Activated naive CD8-positive, alpha-beta T cell treated with anti-CD3 and anti-CD28 coated beads, Interleukin-2, amount 10 ng/mL, durations not matched to agents 7 days and 5 days (primary cell): ENCODE results near the gene RCCD1. TPM values are rescaled to one million over a fixed set of nuclear protein-coding genes. Genes with fewer than 3 reads are reported as not detected.

Experiments used
- ATAC-seq: fragments of 150-1000 bp; cut with Tn5 transposase; one replicate; pipeline ENCODE4 v1.10.0; 2021; ENCODE audit warnings: low read depth, moderate library complexity
- POLR2A ChIA-PET: fragments of 350-600 bp; sonication (Branson Sonifier 250); formaldehyde crosslinking; loops from one replicate; lab custom pipeline; 2021; ENCODE audit warnings: antibody characterized with exemption; lab: Charles Lee
- DNase-seq: peaks from one replicate; pipeline ENCODE4 v3.0.0; 2021
- H3K27ac Mint-ChIP-seq: one replicate; pipeline ENCODE4 v1.8.0; 2022; ENCODE audit warnings: mild to moderate bottlenecking, mixed read lengths
- H3K27me3 Mint-ChIP-seq: one replicate; pipeline ENCODE4 v1.8.0; 2022; ENCODE audit warnings: mild to moderate bottlenecking, moderate library complexity, mixed read lengths
- H3K36me3 Mint-ChIP-seq: one replicate; pipeline ENCODE4 v1.8.0; 2021; ENCODE audit warnings: mild to moderate bottlenecking, mixed read lengths
- H3K4me1 Mint-ChIP-seq: one replicate; pipeline ENCODE4 v1.8.0; 2021; ENCODE audit warnings: mixed read lengths
- H3K4me3 Mint-ChIP-seq: one replicate; pipeline ENCODE4 v1.8.0; 2022; ENCODE audit warnings: mild to moderate bottlenecking, moderate library complexity, mixed read lengths
- H3K9me3 Mint-ChIP-seq: one replicate; pipeline ENCODE4 v1.8.0; 2021; ENCODE audit warnings: mixed read lengths
- total RNA-seq, 2 experiments: library from RNA; stranded (reverse); gene quantifications; one replicate each; pipeline ENCODE4 v1.2.3, GENCODE V29; 2021

The RCCD1 gene
- total RNA-seq, 2 experiments from 2014 or later: 31.5 to 31.6 TPM

DNA sequence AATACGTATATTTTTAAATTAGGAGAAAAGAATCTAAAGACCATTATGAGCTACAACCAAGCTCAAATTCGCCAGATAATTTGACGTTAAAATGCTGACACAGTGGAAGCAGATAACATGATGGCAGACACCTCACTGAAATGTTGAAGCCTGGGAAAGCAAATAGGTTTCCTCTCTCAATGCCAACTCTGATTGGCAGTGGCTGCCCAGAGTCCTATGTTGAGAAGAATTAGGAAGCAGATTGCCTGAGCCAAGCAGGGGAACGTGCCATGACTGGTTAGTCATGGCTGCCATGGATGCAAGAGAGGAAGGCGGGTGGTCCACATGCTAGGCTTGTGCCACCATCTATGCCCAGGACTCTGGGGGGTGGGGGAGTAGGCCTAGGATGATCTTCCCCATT, 16.4 kb upstream of the RCCD1 start:
- Mint-ChIP-seq H3K27ac (no peak overlapping the region), H3K9me3 (no peaks in the 10 kb centered on the region), H3K27me3 (no peaks in the 10 kb centered on the region), H3K36me3 (peaks cover 23% of the 10 kb centered on the region), H3K4me1 (peaks cover 23% of the 10 kb centered on the region), H3K4me3 (no peak overlapping the region)
- POLR2A ChIA-PET: interaction anchor here (1.8 kb wide), 1 partner anchor 16 kb away, joined by 6 read pairs; the partner anchor contains the start of gene RCCD1
- DNase-seq: no peak
- no peak for ATAC-seq

DNA sequence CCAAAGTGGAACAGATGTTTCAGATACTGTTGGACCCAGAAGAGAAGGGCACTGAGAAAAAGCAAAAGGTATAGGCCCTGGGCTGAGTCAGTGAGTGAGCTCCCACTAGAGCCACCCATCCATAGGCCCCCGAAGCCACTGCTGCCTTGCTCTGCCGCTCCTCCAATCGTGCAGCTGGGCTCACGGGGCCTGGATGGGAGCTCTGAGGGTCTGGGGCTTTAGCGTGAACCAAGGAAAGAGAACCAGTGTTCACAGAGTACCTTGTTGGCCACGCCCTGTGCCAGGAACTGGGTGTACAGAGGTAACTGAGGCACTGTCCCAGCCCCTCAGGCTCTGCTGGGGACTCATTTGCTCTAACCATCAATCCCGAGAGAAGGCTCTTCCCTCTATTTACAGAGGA, 14.9 kb upstream of the RCCD1 start:
- POLR2A ChIA-PET: interaction anchor here (0.8 to 1.8 kb wide), 3 partner anchors 10 to 37 kb away, joined by 3 to 6 read pairs (median 4); partner anchors contain the start of genes MAN2A2 and RCCD1
- DNase-seq: no peak
- peaks cover 14% of the 10 kb centered on the region for H3K4me1 Mint-ChIP-seq
- no peaks in the 10 kb centered on the region for H3K27me3 Mint-ChIP-seq
- H3K9me3 Mint-ChIP-seq: no peaks in the 10 kb centered on the region
- no peak overlapping the region for H3K4me3 Mint-ChIP-seq
- no peak for ATAC-seq
- H3K27ac Mint-ChIP-seq: no peak overlapping the region
- H3K36me3 Mint-ChIP-seq: peaks cover 23% of the 10 kb centered on the region

GRCh38 chr15:90941038-90941437, 13.6 kb upstream of the RCCD1 start:
- peaks cover 23% of the 10 kb centered on the region for H3K36me3 Mint-ChIP-seq

GRCh38 chr15:90942354-90943120, 12.1 kb upstream of the RCCD1 start:
- ATAC-seq (no peak), DNase-seq (no peak)
- Mint-ChIP-seq H3K9me3 (no peaks in the 10 kb centered on the region), H3K4me3 (no peak overlapping the region), H3K4me1 (peaks cover 2% of the 10 kb centered on the region), H3K27me3 (no peaks in the 10 kb centered on the region), H3K36me3 (peaks cover 17% of the 10 kb centered on the region), H3K27ac (no peak overlapping the region)
- POLR2A ChIA-PET: interaction anchor here (0.7 to 1.7 kb wide), 5 partner anchors 10 to 207 kb away, joined by 3 to 5 read pairs (median 4); partner anchors contain the start of genes HDDC3 and RCCD1

More at GRCh38 chr15:90941038-90941437, 13.6 kb upstream of the RCCD1 start:
- H3K27me3 Mint-ChIP-seq: no peaks in the 10 kb centered on the region
- DNase-seq (no peak), ATAC-seq (no peak)
- no peaks in the 10 kb centered on the region for H3K9me3 Mint-ChIP-seq
- H3K4me3 Mint-ChIP-seq: no peak overlapping the region
- POLR2A ChIA-PET: interaction anchor here (1.7 kb wide), 1 partner anchor 14 kb away, joined by 5 read pairs; the partner anchor contains the start of gene RCCD1
- H3K4me1 Mint-ChIP-seq: peaks cover 13% of the 10 kb centered on the region
- H3K27ac Mint-ChIP-seq: no peak overlapping the region

DNA sequence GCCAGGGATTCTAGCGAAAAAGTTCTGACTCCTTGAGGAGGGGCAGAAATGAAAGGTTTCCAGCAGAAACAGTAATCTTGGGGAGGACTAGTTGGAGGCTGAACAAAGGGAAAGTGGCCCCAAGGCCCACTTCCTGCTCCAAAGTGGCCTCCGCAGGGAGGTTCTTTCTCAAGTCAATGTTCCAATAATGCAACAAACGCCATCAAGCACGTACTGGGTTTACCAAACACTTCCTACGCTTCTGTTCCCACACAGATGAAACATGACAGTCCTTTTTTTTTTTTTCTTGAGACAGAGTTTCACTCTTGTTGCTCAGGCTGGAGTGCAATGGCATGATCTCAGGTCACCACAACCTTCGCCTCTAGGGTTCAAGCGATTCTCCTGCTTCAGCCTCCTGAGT, 9.6 kb upstream of the RCCD1 start:
- Mint-ChIP-seq H3K36me3 (peaks cover 21% of the 10 kb centered on the region), H3K4me3 (no peak overlapping the region), H3K27me3 (no peaks in the 10 kb centered on the region), H3K9me3 (no peaks in the 10 kb centered on the region), H3K27ac (no peak overlapping the region), H3K4me1 (peaks cover 2% of the 10 kb centered on the region)
- DNase-seq (no peak), ATAC-seq (no peak)
- POLR2A ChIA-PET: interaction anchor here (1.1 to 2.5 kb wide), 2 partner anchors 10 kb away, joined by 4 to 8 read pairs; partner anchors contain the start of gene UNC45A

GRCh38 chr15:90946538-90946937, 8.1 kb upstream of the RCCD1 start:
- Mint-ChIP-seq H3K4me3 (no peak overlapping the region), H3K36me3 (peaks cover 19% of the 10 kb centered on the region), H3K27me3 (no peaks in the 10 kb centered on the region), H3K4me1 (peaks cover 2% of the 10 kb centered on the region), H3K9me3 (no peaks in the 10 kb centered on the region), H3K27ac (no peak overlapping the region)
- POLR2A ChIA-PET: interaction anchor here (0.6 to 2.5 kb wide), 4 partner anchors 8 to 95 kb away, joined by 3 to 8 read pairs (median 3); partner anchors contain the start of genes RCCD1 and UNC45A
- DNase-seq (no peak), ATAC-seq (no peak)

- no peak overlapping the region for H3K27ac Mint-ChIP-seq
- no peak overlapping the region for H3K4me3 Mint-ChIP-seq
- H3K9me3 Mint-ChIP-seq: no peaks in the 10 kb centered on the region
- H3K36me3 Mint-ChIP-seq: peaks cover 21% of the 10 kb centered on the region
- H3K27me3 Mint-ChIP-seq: no peaks in the 10 kb centered on the region
- peaks cover under 1% of the 10 kb centered on the region for H3K4me1 Mint-ChIP-seq
- no peak for DNase-seq
- no peak for ATAC-seq
- POLR2A ChIA-PET: interaction anchor here (1.1 to 2.5 kb wide), 3 partner anchors 8 to 12 kb away, joined by 3 to 8 read pairs (median 3); partner anchors contain the start of genes RCCD1 and UNC45A
Measured at GRCh38 chr15:90946941-90947576, 7.6 kb upstream of the RCCD1 start.

GRCh38 chr15:90947577-90948357, 6.9 kb upstream of the RCCD1 start:
- no peaks in the 10 kb centered on the region for H3K27me3 Mint-ChIP-seq
- H3K4me3 Mint-ChIP-seq: no peak overlapping the region
- DNase-seq (no peak), ATAC-seq (no peak)
- H3K4me1 Mint-ChIP-seq: no peaks in the 10 kb centered on the region
- H3K27ac Mint-ChIP-seq: no peak overlapping the region
- POLR2A ChIA-PET: interaction anchor here (1.2 to 2.5 kb wide), 2 partner anchors 13 kb away, joined by 5 to 8 read pairs; partner anchors contain the start of gene UNC45A
- no peaks in the 10 kb centered on the region for H3K9me3 Mint-ChIP-seq
- H3K36me3 Mint-ChIP-seq: peaks cover 22% of the 10 kb centered on the region

DNA sequence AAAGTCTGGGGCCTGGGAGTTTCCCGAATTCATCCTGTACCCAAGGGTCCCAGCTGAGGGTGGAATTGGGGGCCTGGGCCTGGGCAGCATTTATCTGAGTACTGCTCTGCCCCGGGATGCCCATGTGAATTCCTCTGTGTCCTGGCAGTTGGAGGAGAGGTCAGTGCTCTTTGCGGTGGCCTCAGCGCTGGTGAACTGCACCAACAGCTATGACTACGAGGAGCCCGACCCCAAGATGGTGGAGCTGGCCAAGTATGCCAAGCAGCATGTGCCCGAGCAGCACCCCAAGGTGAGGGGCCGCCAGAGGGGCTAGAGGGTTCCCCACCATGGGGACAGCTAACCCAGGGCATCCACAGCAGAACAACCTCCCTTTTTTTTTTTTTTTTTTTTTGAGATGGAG, 6.2 kb upstream of the RCCD1 start:
- POLR2A ChIA-PET: interaction anchor here (0.8 to 1.2 kb wide), 2 partner anchors 10 to 14 kb away, joined by 5 read pairs; partner anchors contain the start of gene UNC45A
- no peak overlapping the region for H3K4me3 Mint-ChIP-seq
- DNase-seq (no peak), ATAC-seq (no peak)
- no peaks in the 10 kb centered on the region for H3K4me1 Mint-ChIP-seq
- H3K27me3 Mint-ChIP-seq: no peaks in the 10 kb centered on the region
- H3K27ac Mint-ChIP-seq: no peak overlapping the region
- peaks cover 21% of the 10 kb centered on the region for H3K36me3 Mint-ChIP-seq
- no peaks in the 10 kb centered on the region for H3K9me3 Mint-ChIP-seq

DNA sequence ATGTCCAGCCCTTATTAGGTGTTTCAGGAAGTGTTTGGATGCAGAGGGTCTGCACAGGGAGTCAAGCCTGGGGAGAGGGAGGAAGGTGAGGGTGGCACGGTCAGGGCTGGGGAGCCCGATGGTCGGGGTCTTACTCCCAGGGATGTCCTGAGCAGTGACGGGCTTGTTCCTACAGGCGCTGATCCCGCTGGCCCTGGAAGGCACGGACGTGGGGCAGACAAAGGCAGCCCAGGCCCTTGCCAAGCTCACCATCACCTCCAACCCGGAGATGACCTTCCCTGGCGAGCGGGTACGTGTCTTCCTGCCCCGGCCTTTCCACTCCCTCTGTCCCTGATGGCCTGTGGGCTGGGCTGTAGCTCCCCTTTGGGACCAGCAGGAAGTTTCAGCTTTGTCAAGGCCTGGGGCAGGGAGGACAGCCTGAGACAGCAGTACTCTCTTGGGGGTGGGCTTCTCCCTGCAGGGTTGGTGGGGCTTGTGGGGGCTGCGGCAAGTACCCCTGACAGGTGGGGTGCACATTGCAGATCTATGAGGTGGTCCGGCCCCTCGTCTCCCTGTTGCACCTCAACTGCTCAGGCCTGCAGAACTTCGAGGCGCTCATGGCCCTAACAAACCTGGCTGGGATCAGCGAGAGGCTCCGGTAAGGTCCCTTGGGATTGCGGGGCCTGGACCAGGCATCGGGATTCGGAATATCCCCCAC, 4.6 kb upstream of the RCCD1 start:
- Mint-ChIP-seq H3K9me3 (no peaks in the 10 kb centered on the region), H3K27ac (no peak overlapping the region), H3K4me1 (peaks cover 3% of the 10 kb centered on the region), H3K36me3 (peaks cover 21% of the 10 kb centered on the region), H3K27me3 (no peaks in the 10 kb centered on the region), H3K4me3 (no peak overlapping the region)
- DNase-seq (no peak), ATAC-seq (no peak)
- POLR2A ChIA-PET: no interaction called here

GRCh38 chr15:90950676-90951075, 4.0 kb upstream of the RCCD1 start:
- Mint-ChIP-seq H3K27ac (no peak overlapping the region), H3K36me3 (peaks cover 21% of the 10 kb centered on the region), H3K4me1 (peaks cover 3% of the 10 kb centered on the region), H3K9me3 (no peaks in the 10 kb centered on the region), H3K27me3 (no peaks in the 10 kb centered on the region), H3K4me3 (no peak overlapping the region)
- POLR2A ChIA-PET: no interaction called here
- ATAC-seq (no peak), DNase-seq (no peak)

GRCh38 chr15:90952901-90953677, 1.6 kb upstream of the RCCD1 start:
- no peak for ATAC-seq
- no peak for DNase-seq
- no peak overlapping the region for H3K4me3 Mint-ChIP-seq
- H3K9me3 Mint-ChIP-seq: no peaks in the 10 kb centered on the region
- H3K4me1 Mint-ChIP-seq: peaks cover 12% of the 10 kb centered on the region
- POLR2A ChIA-PET: interaction anchor here (2.0 to 4.9 kb wide), 3 partner anchors 18 to 68 kb away, joined by 10 to 55 read pairs (median 40); partner anchors contain the start of genes HDDC3, UNC45A and VPS33B
- peak overlapping the region; percentile 42 for H3K27ac Mint-ChIP-seq
- peaks cover 23% of the 10 kb centered on the region for H3K36me3 Mint-ChIP-seq
- H3K27me3 Mint-ChIP-seq: no peaks in the 10 kb centered on the region
